ENCODE results near the gene KLHDC3.

DNA sequence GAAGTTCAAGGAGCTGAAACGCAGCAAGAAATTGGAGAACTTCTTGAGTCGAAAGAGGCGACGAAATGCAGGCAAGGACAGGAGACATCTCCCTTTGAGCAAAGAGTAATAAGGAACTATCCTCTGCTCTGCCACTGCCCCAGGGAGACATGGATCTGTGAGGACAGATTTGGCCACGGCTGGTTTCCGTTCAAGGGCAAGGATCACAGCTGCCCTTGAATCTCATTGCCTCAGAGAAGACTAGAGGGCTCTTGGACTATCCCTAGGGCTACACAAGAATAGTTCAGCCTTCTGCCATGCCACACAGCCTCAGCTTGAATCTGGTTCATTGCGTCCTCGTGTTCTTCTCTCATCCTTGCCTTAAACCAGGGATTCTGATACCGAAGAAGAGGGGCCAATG, 15.1 kb downstream of the KLHDC3 start:
- TF ChIP-seq CTCF (IDR thresholded peaks at IDR 0.05; ENCODE audit: low read depth, low read length, poor library complexity, severe bottlenecking), result no peak
- TF ChIP-seq EZH2phosphoT487 (IDR thresholded peaks at IDR 0.05; ENCODE audit: borderline replicate concordance, low read length), result no peak

Measured in DOHH2 (cell line).